OCI-LY1 (cell line): ENCODE measurements around the gene MAD1L1.

Experiments
- H2AFZ ChIP-seq: fragments of 200-600 bp; sonication (generic), shearing (Covaris generic); 2 replicates; pipeline ENCODE4 v1.6.0; 2014; ENCODE audit warnings: antibody characterized with exemption, mild to moderate bottlenecking, low read length
- H3F3A ChIP-seq: fragments of 200-600 bp; sonication (generic), shearing (Covaris generic); 2 replicates; pipeline ENCODE4 v1.6.0; 2014; ENCODE audit warnings: mild to moderate bottlenecking, antibody characterized with exemption, low read length, moderate library complexity; ENCODE audit not compliant: insufficient read depth
- H3K27ac ChIP-seq: fragments of 200-600 bp; sonication (generic); 2 replicates; pipeline ENCODE4 v1.5.1; 2014; ENCODE audit warnings: low read length, mixed run types, mild to moderate bottlenecking, low read depth; ENCODE audit not compliant: poor library complexity, severe bottlenecking
- H3K27me3 ChIP-seq: fragments of 200-600 bp; sonication (generic); 2 replicates; pipeline ENCODE4 v1.6.0; 2014; ENCODE audit warnings: antibody characterized with exemption, mild to moderate bottlenecking, low read length, moderate library complexity; ENCODE audit not compliant: insufficient read depth
- H3K36me3 ChIP-seq: fragments of 200-600 bp; sonication (generic); 2 replicates; pipeline ENCODE4 v1.6.1; 2014; ENCODE audit warnings: mild to moderate bottlenecking, antibody characterized with exemption, low read length, moderate library complexity, mixed read lengths; ENCODE audit not compliant: insufficient read depth
- H3K4me1 ChIP-seq: fragments of 200-600 bp; sonication (generic); 2 replicates; pipeline ENCODE4 v1.5.1; 2014; ENCODE audit warnings: mild to moderate bottlenecking, low read length, moderate library complexity; ENCODE audit not compliant: insufficient read depth, severe bottlenecking
- H3K4me2 ChIP-seq: fragments of 200-600 bp; sonication (generic), shearing (Covaris generic); 2 replicates; pipeline ENCODE4 v1.6.1; 2014; ENCODE audit warnings: low read length
- H3K4me3 ChIP-seq: fragments of 200-600 bp; sonication (generic); 2 replicates; pipeline ENCODE4 v1.5.1; 2014; ENCODE audit warnings: low read length, low read depth, mild to moderate bottlenecking, mixed read lengths; ENCODE audit not compliant: poor library complexity, severe bottlenecking
- H3K79me2 ChIP-seq: fragments of 200-600 bp; shearing (Covaris generic); 2 replicates; pipeline ENCODE4 v1.6.1; 2016; ENCODE audit warnings: mixed run types, low read length, mixed read lengths; ENCODE audit not compliant: insufficient read depth
- H3K9ac ChIP-seq: fragments of 200-600 bp; sonication (generic), shearing (Covaris generic); 2 replicates; pipeline ENCODE4 v1.6.1; 2014; ENCODE audit warnings: mild to moderate bottlenecking, low read length, mixed read lengths
- H3K9me2 ChIP-seq: fragments of 200-600 bp; sonication (generic), shearing (Covaris generic); 2 replicates; pipeline ENCODE4 v1.6.1; 2014; ENCODE audit warnings: low read depth, mild to moderate bottlenecking, low read length, mixed read lengths
- H3K9me3 ChIP-seq: fragments of 200-600 bp; shearing (Covaris generic); 2 replicates; pipeline ENCODE4 v1.6.1; 2014; ENCODE audit warnings: low read length, mixed read lengths
- H4K20me1 ChIP-seq: fragments of 200-600 bp; sonication (generic), shearing (Covaris generic); 2 replicates; pipeline ENCODE4 v1.6.0; 2016; ENCODE audit warnings: mild to moderate bottlenecking, low read length; ENCODE audit not compliant: insufficient read depth
- CTCF ChIP-seq: fragments of 200-600 bp; sonication (generic), shearing (Covaris generic); IDR thresholded peaks from 2 replicates; pipeline ENCODE4 v1.5.1; 2017; ENCODE audit warnings: mild to moderate bottlenecking, antibody characterized with exemption, low read length, moderate library complexity, mixed read lengths
- EZH2 ChIP-seq: fragments of 200-600 bp; sonication (generic), shearing (Covaris generic); IDR thresholded peaks from 2 replicates; pipeline ENCODE4 v1.8.0; 2017; ENCODE audit warnings: borderline replicate concordance, mixed run types, mild to moderate bottlenecking, antibody characterized with exemption, low read length, moderate library complexity, mixed read lengths

Gene MAD1L1

GRCh38 chr7:2251381-2251780 is 18.6 kb upstream of the MAD1L1 start:
- H4K20me1 ChIP-seq = no peaks in the 10 kb centered on the region
- H3K9ac ChIP-seq = no peak overlapping the region
- H3K4me3 ChIP-seq = no peak overlapping the region
- no peaks in the 10 kb centered on the region for H3F3A ChIP-seq
- no peak overlapping the region for H3K4me2 ChIP-seq
- no peaks in the 10 kb centered on the region for H3K27me3 ChIP-seq
- no peaks in the 10 kb centered on the region for H3K9me3 ChIP-seq
- peaks cover 2% of the 10 kb centered on the region for H3K4me1 ChIP-seq
- H3K79me2 ChIP-seq = no peaks in the 10 kb centered on the region
- no peak overlapping the region for H3K27ac ChIP-seq
- peaks cover 9% of the 10 kb centered on the region; the same call in 1 of the 2 replicates for H3K36me3 ChIP-seq
- no peak overlapping the region for H2AFZ ChIP-seq
- TF ChIP-seq CTCF (no peak), EZH2 (no peak)
- no peaks in the 10 kb centered on the region for H3K9me2 ChIP-seq

- Histone ChIP-seq H3K9me2 (no peaks in the 10 kb centered on the region), H3F3A (no peaks in the 10 kb centered on the region), H3K4me3 (no peak overlapping the region), H4K20me1 (no peaks in the 10 kb centered on the region), H3K79me2 (no peaks in the 10 kb centered on the region), H3K9ac (no peak overlapping the region), H3K4me2 (no peak overlapping the region), H3K4me1 (peaks cover 9% of the 10 kb centered on the region), H3K36me3 (peaks cover 9% of the 10 kb centered on the region; the same call in 1 of the 2 replicates), H3K27ac (no peak overlapping the region), H2AFZ (no peak overlapping the region), H3K9me3 (no peaks in the 10 kb centered on the region), H3K27me3 (no peaks in the 10 kb centered on the region)
- TF ChIP-seq EZH2 = no peak
These were observed 17.1 kb upstream of the MAD1L1 start for GRCh38 chr7:2249744-2250323.

GRCh38 chr7:2248984-2249694 is 16.4 kb upstream of the MAD1L1 start:
- Histone ChIP-seq H3K4me2 (no peak overlapping the region), H3K9me2 (no peaks in the 10 kb centered on the region), H3F3A (no peaks in the 10 kb centered on the region), H3K27me3 (no peaks in the 10 kb centered on the region), H3K4me1 (peaks cover 16% of the 10 kb centered on the region), H3K4me3 (no peak overlapping the region), H3K9me3 (no peaks in the 10 kb centered on the region), H3K36me3 (peaks cover 9% of the 10 kb centered on the region; the same call in 1 of the 2 replicates), H3K9ac (no peak overlapping the region), H3K27ac (no peak overlapping the region), H2AFZ (no peak overlapping the region), H3K79me2 (no peaks in the 10 kb centered on the region), H4K20me1 (no peaks in the 10 kb centered on the region)
- no peak for TF ChIP-seq EZH2

GRCh38 chr7:2247141-2247995 is 14.6 kb upstream of the MAD1L1 start:
- Histone ChIP-seq H3K9me3 (no peaks in the 10 kb centered on the region), H3K4me3 (no peak overlapping the region), H2AFZ (no peak overlapping the region), H3K4me1 (peaks cover 34% of the 10 kb centered on the region), H3F3A (no peaks in the 10 kb centered on the region), H3K27me3 (no peaks in the 10 kb centered on the region), H3K4me2 (no peak overlapping the region), H3K27ac (no peak overlapping the region), H4K20me1 (no peaks in the 10 kb centered on the region), H3K36me3 (peaks cover 9% of the 10 kb centered on the region; the same call in 1 of the 2 replicates), H3K9me2 (no peaks in the 10 kb centered on the region), H3K9ac (no peak overlapping the region), H3K79me2 (no peaks in the 10 kb centered on the region)
- no peak for TF ChIP-seq EZH2
- peak; percentile 81 for TF ChIP-seq CTCF
